Measurements from ENCODE around the gene BCL11A. TPM values are rescaled to one million over a fixed set of nuclear protein-coding genes. Genes with fewer than 3 reads are reported as not detected.

BCL11A gene
- total and polyA plus RNA-seq, 4 donors, result 0.08 to 8.5 (median 0.47) TPM

GRCh38 chr2:60516826-60517225 is 36.6 kb downstream of the BCL11A start:
- no peaks in the 10 kb centered on the region for H3K4me1 ChIP-seq (ENCODE audit: control insufficient read depth in 4 of 4, insufficient read depth in 4 of 4, low read length in 3 of 4)
- H3K9me3 ChIP-seq (ENCODE audit: control insufficient read depth in 4 of 4, low read length in 3 of 4), result no peaks in the 10 kb centered on the region
- H3K36me3 ChIP-seq (ENCODE audit: control insufficient read depth in 4 of 4, insufficient read depth in 3 of 4, low read depth in 1 of 4, low read length in 3 of 4), result no peaks in the 10 kb centered on the region
- DNase-seq (ENCODE audit: low spot score), result no peak
- 82% methylated on average over 4 of the region's 4 CpGs for WGBS
- no peak overlapping the region for H3K27ac ChIP-seq (ENCODE audit: low read depth in 1 of 2, low read length in 2 of 2)
- H3K27me3 ChIP-seq (ENCODE audit: control insufficient read depth in 4 of 4, insufficient read depth in 4 of 4, low read length in 3 of 4), result no peaks in the 10 kb centered on the region
- TF ChIP-seq RAD21 (IDR thresholded peaks at IDR 0.05) (no peak), EGR1 (IDR thresholded peaks at IDR 0.05; ENCODE audit: low read depth in 2 of 2) (no peak), HNF4G (IDR thresholded peaks at IDR 0.05) (no peak), HNF4A (conservative IDR thresholded peaks at IDR 0.05) (no peak), MAX (IDR thresholded peaks at IDR 0.05) (no peak), REST (IDR thresholded peaks at IDR 0.05) (no peak), FOXA2 (IDR thresholded peaks at IDR 0.05) (no peak), RXRA (IDR thresholded peaks at IDR 0.05) (no peak), JUND (IDR thresholded peaks at IDR 0.05) (no peak), YY1 (IDR thresholded peaks at IDR 0.05) (no peak), ATF3 (IDR thresholded peaks at IDR 0.05) (no peak), CTCF (IDR thresholded peaks at IDR 0.05; ENCODE audit: low read depth, low read length, missing input control) (no peak), SP1 (IDR thresholded peaks at IDR 0.05) (no peak), ZBTB33 (IDR thresholded peaks at IDR 0.05) (no peak), TAF1 (conservative IDR thresholded peaks at IDR 0.05) (no peak)
- H3K4me3 ChIP-seq (ENCODE audit: low read depth in 1 of 3, low read length in 3 of 3), result no peak overlapping the region
- H3K9ac ChIP-seq (ENCODE audit: low read depth in 1 of 2, low read length in 2 of 2), result no peak overlapping the region

GRCh38 chr2:60516383-60516811 is 37.1 kb downstream of the BCL11A start:
- Histone ChIP-seq H3K9me3 (ENCODE audit: control insufficient read depth in 4 of 4, low read length in 3 of 4) (no peaks in the 10 kb centered on the region), H3K36me3 (ENCODE audit: control insufficient read depth in 4 of 4, insufficient read depth in 3 of 4, low read depth in 1 of 4, low read length in 3 of 4) (no peaks in the 10 kb centered on the region), H3K4me1 (ENCODE audit: control insufficient read depth in 4 of 4, insufficient read depth in 4 of 4, low read length in 3 of 4) (no peaks in the 10 kb centered on the region), H3K27me3 (ENCODE audit: control insufficient read depth in 4 of 4, insufficient read depth in 4 of 4, low read length in 3 of 4) (no peaks in the 10 kb centered on the region), H3K4me3 (ENCODE audit: low read depth in 1 of 3, low read length in 3 of 3) (no peak overlapping the region), H3K9ac (ENCODE audit: low read depth in 1 of 2, low read length in 2 of 2) (no peak overlapping the region), H3K27ac (ENCODE audit: low read depth in 1 of 2, low read length in 2 of 2) (no peak overlapping the region)
- WGBS, result 54% methylated on average over 6 of the region's 6 CpGs
- no peak for DNase-seq (ENCODE audit: low spot score)
- no peak for TF ChIP-seq NR2F2 (IDR thresholded peaks at IDR 0.05)
- TF ChIP-seq ZBTB33 (IDR thresholded peaks at IDR 0.05), result no peak
- no peak for TF ChIP-seq SP1 (IDR thresholded peaks at IDR 0.05)

All from liver (tissue), 9 donors.